ENCODE data around the gene ACBD6.

Gene ACBD6

DNA sequence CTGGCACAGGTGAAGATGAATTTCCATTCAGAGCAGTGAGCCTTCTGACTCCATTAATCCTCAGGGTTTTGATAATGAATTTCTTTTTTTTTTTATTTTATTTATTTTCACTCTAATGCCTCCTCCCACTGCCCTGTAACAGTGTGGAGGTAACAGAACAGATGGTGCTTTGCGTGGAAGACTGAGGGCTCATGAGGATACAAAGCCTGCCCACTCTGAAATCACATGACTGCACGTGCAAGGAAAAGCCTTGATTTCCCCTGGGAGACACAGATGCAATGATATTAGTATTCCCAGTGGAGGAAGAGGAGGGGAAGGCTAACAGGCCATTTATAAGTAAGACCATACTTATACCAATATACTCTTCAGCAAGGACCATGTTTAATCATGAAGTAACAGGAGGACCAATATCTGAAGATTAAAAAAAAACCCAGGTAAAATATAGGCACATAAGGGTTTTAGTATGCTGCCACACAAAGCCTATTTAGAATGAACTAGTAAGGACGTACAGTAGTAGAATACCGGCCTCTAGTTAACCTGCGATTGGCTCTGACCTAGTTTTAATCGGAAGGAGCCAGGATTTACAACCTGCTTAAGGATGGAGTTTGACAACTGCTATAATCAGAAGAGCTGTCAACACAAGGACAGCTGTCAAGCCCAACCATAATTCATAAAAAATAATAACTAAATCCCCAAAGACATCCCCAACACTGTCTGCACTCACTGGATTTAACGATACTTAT lies 202.7 kb downstream of the ACBD6 start:
- no peak for TF ChIP-seq CTCF (IDR thresholded peaks at IDR 0.05; ENCODE audit: insufficient read depth, low read length)
- TF ChIP-seq SPI1 (IDR thresholded peaks at IDR 0.05; ENCODE audit: borderline replicate concordance, low read depth): no peak
- no peak for TF ChIP-seq REST (IDR thresholded peaks at IDR 0.05; ENCODE audit: insufficient replicate concordance, low read depth)
- no peak for TF ChIP-seq POLR2AphosphoS5 (IDR thresholded peaks at IDR 0.05; ENCODE audit: low read depth)
- no peak for TF ChIP-seq GABPA (IDR thresholded peaks at IDR 0.05; ENCODE audit: low read depth)
- DNase-seq (ENCODE audit: low read depth in 1 of 2, low spot score in 1 of 2): no peak
- no peaks in the 10 kb centered on the region for H3K27me3 ChIP-seq (ENCODE audit: insufficient read depth, poor library complexity, severe bottlenecking)
- no peak overlapping the region for H3K4me3 ChIP-seq (replicated peaks; ENCODE audit: insufficient read depth, low read length)
- no peak overlapping the region for H3K27ac ChIP-seq (replicated peaks)

GRCh38 chr1:180295999-180296398 lies 206.4 kb downstream of the ACBD6 start:
- no peaks in the 10 kb centered on the region for H3K27me3 ChIP-seq (ENCODE audit: insufficient read depth, poor library complexity, severe bottlenecking)
- no peak overlapping the region for H3K27ac ChIP-seq (replicated peaks)
- no peak for DNase-seq (ENCODE audit: low read depth in 1 of 2, low spot score in 1 of 2)
- no peak overlapping the region for H3K4me3 ChIP-seq (replicated peaks; ENCODE audit: insufficient read depth, low read length)
- TF ChIP-seq POLR2AphosphoS5 (IDR thresholded peaks at IDR 0.05; ENCODE audit: low read depth) (no peak), REST (IDR thresholded peaks at IDR 0.05; ENCODE audit: insufficient replicate concordance, low read depth) (no peak)

- no peak overlapping the region for H3K4me3 ChIP-seq (replicated peaks; ENCODE audit: insufficient read depth, low read length)
- no peak for TF ChIP-seq CTCF (IDR thresholded peaks at IDR 0.05; ENCODE audit: insufficient read depth, low read length)
- TF ChIP-seq REST (IDR thresholded peaks at IDR 0.05; ENCODE audit: insufficient replicate concordance, low read depth): no peak
- TF ChIP-seq GABPA (IDR thresholded peaks at IDR 0.05; ENCODE audit: low read depth): no peak
- no peaks in the 10 kb centered on the region for H3K27me3 ChIP-seq (ENCODE audit: insufficient read depth, poor library complexity, severe bottlenecking)
- H3K27ac ChIP-seq (replicated peaks): no peak overlapping the region
- DNase-seq (ENCODE audit: low read depth in 1 of 2, low spot score in 1 of 2): no peak
Observed at GRCh38 chr1:180294711-180295110, 207.7 kb downstream of the ACBD6 start.
